Measurements from ENCODE around the gene NXF1.

NXF1 gene

DNA sequence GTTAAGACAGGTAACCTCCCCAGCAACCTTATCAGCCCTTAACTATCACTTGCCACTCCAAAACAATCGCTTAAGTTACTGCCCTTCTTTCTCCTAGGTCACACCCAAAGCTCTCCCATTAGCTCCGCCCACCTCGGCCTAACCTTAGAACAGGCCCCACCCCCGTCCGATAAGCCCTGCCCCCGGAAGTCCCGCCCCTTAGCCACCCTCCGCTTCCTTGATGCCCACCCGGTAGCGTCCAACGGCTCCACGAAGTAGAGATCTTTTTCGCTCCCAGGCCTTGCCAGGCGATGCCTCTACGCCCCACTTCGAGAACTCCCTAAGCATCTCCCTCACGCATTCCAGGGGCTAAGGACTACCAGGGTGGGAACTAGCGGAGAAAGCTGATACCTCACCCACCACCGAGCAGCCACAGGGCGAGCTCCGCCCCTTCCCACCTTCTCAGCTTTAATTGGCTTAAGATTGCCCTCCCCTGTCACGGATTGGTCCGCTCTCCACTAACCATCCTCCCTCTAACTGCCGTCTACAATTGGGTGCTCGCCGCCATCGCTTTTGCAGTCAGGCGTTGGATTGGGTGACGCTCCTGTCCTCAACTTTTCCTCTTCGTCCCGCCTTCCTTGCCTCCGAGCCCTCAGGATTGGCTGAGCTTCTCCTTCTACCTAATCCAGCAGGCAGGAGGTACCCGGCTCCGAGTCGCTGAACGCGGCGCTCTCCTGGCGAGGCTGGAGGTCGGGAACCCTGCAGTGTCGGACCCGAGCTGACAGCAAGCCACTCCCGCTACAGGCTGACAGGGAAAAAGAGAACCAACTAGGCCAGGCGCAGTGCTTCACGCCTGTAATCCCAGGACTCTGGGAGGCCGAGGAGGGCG is 51.3 kb downstream of the NXF1 start, which contains the start of gene ZBTB3:
ZBTB3 (minus strand) TSS at position 425 of the 868 bp plus-strand sequence. CDS start 496 bp downstream, outside the sequence.
- H3K36me3 ChIP-seq (ENCODE audit: control insufficient read depth in 2 of 2, insufficient read depth in 1 of 2, low read length in 2 of 2) = peaks cover 0 to 15% of the 10 kb centered on the region in 2 experiments; a peak in 2 of 3 replicates
- POLR2A ChIA-PET = interaction anchor here (0.5 to 3.4 kb wide), 46 partner anchors 8 to 180 kb away, joined by 3 to 137 read pairs (median 5); partner anchors contain the start of genes B3GAT3, BSCL2, C11orf98 and CSKMT
- peak within 1 kb of the TSS; percentile 32; the same call in 1 of the 2 replicates for H3K27ac ChIP-seq (ENCODE audit: extremely low read depth, low read depth, low read length)
- no peak for TF ChIP-seq AEBP2 (tag by site-specific recombination; IDR thresholded peaks at IDR 0.05; ENCODE audit: borderline replicate concordance)
- TF ChIP-seq EGR2 (tag by site-specific recombination; IDR thresholded peaks at IDR 0.05; ENCODE audit: low read depth) = 0 out of 2 replicates have a peak, but pooled peaks have one; percentile 42
- TF ChIP-seq ZNF148 (tag by site-specific recombination; IDR thresholded peaks at IDR 0.05; ENCODE audit: borderline replicate concordance) = no peak
- 0 out of 2 replicates have a peak, but pooled peaks have one; percentile 92 for TF ChIP-seq HOXC10 (CRISPR knock-in tag; IDR thresholded peaks at IDR 0.05)
- TF ChIP-seq, protein P1, sequence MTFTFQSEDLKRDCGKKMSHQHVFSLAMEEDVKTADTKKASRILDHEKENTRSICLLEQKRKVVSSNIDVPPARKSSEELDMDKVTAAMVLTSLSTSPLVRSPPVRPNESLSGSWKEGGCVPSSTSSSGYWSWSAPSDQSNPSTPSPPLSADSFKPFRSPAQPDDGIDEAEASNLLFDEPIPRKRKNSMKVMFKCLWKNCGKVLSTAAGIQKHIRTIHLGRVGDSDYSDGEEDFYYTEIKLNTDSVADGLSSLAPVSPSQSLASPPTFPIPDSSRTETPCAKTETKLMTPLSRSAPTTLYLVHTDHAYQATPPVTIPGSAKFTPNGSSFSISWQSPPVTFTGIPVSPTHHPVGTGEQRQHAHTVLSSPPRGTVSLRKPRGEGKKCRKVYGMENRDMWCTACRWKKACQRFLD (tag by site-specific recombination; IDR thresholded peaks at IDR 0.05) = no peak
- TF ChIP-seq, protein P2, sequence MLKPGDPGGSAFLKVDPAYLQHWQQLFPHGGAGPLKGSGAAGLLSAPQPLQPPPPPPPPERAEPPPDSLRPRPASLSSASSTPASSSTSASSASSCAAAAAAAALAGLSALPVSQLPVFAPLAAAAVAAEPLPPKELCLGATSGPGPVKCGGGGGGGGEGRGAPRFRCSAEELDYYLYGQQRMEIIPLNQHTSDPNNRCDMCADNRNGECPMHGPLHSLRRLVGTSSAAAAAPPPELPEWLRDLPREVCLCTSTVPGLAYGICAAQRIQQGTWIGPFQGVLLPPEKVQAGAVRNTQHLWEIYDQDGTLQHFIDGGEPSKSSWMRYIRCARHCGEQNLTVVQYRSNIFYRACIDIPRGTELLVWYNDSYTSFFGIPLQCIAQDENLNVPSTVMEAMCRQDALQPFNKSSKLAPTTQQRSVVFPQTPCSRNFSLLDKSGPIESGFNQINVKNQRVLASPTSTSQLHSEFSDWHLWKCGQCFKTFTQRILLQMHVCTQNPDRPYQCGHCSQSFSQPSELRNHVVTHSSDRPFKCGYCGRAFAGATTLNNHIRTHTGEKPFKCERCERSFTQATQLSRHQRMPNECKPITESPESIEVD (tag by site-specific recombination; IDR thresholded peaks at IDR 0.05) = no peak
- no peak for TF ChIP-seq RBAK (tag by site-specific recombination; IDR thresholded peaks at IDR 0.05)
- TF ChIP-seq ZNF426 (tag by site-specific recombination; IDR thresholded peaks at IDR 0.05) = no peak
- TF ChIP-seq ZNF19 (tag by site-specific recombination; IDR thresholded peaks at IDR 0.05; ENCODE audit: low read depth) = no peak
- no peak for TF ChIP-seq ZNF658 (tag by site-specific recombination; IDR thresholded peaks at IDR 0.05)
- TF ChIP-seq ZNF558 (tag by site-specific recombination; IDR thresholded peaks at IDR 0.05) = no peak
- no peak for TF ChIP-seq SP7 (tag by site-specific recombination; IDR thresholded peaks at IDR 0.05)
- no peak for TF ChIP-seq ZNF791 (tag by site-specific recombination; IDR thresholded peaks at IDR 0.05)
- no peak for TF ChIP-seq ZNF416 (tag by site-specific recombination; IDR thresholded peaks at IDR 0.05)
- TF ChIP-seq ZBTB20 (tag by site-specific recombination; IDR thresholded peaks at IDR 0.05) = peak; percentile 74; the same call in 1 of the 2 replicates
- TF ChIP-seq PRDM1 (tag by site-specific recombination; IDR thresholded peaks at IDR 0.05) = peak; percentile 11; the same call in 1 of the 2 replicates
- TF ChIP-seq ZNF18 (tag by site-specific recombination; IDR thresholded peaks at IDR 0.05) = no peak
- TF ChIP-seq ZIC2 (tag by site-specific recombination; IDR thresholded peaks at IDR 0.05) = peak; percentile 76
- no peak for TF ChIP-seq ZNF530 (tag by site-specific recombination; IDR thresholded peaks at IDR 0.05; ENCODE audit: low read depth)
- no peak for TF ChIP-seq ZNF239 (tag by site-specific recombination; IDR thresholded peaks at IDR 0.05)
- TF ChIP-seq ZNF645 (tag by site-specific recombination; IDR thresholded peaks at IDR 0.05) = no peak
- TF ChIP-seq ZNF398 (tag by site-specific recombination; IDR thresholded peaks at IDR 0.05) = no peak
- no peak for TF ChIP-seq KLF10 (tag by site-specific recombination; IDR thresholded peaks at IDR 0.05)
- no peak for TF ChIP-seq ZNF221 (tag by site-specific recombination; IDR thresholded peaks at IDR 0.05; ENCODE audit: borderline replicate concordance)
- no peak for TF ChIP-seq ZNF596 (tag by site-specific recombination; IDR thresholded peaks at IDR 0.05)

More for the DNA sequence above, 51.3 kb downstream of the NXF1 start, which contains the start of gene ZBTB3:
- CTCF ChIA-PET = interaction anchor here (0.6 to 2.7 kb wide), 11 partner anchors 15 to 359 kb away, joined by 3 to 11 read pairs (median 3); partner anchors contain the start of genes HNRNPUL2 and TMEM179B
- H3K9me3 ChIP-seq (ENCODE audit: control insufficient read depth, insufficient read depth, low read depth, low read length) = no peaks in the 10 kb centered on the region
- H3K4me3 ChIP-seq (ENCODE audit: low read depth, low read length) = peak within 1 kb of the TSS; percentile 73
- H3K4me1 ChIP-seq (ENCODE audit: control insufficient read depth, insufficient read depth, low read length) = no peaks in the 10 kb centered on the region

All from HEK293 (cell line).